ENCODE data around the gene WDR72.
"Not testable (repeated sequence)": the region's sequence is repeated elsewhere in the genome, so short reads cannot be mapped to it uniquely, and the experiment has no call there.

The WDR72 gene

GRCh38 chr15:53759411-53759931, at the start of gene WDR72:
Gene WDR72, minus strand, starts transcription at chr15:53759663. Its CDS starts 26,514 bp downstream, at chr15:53733149.
- DNase-seq (ENCODE audit: low spot score) = no peak

- DNase-seq (ENCODE audit: low spot score) = no peak
Observed at GRCh38 chr15:53808058-53808706, 48.7 kb upstream of the WDR72 start.

- no peak for DNase-seq (ENCODE audit: low spot score)
Observed at GRCh38 chr15:53807501-53807900, 48.0 kb upstream of the WDR72 start.

- DNase-seq (ENCODE audit: low spot score) = no peak
Observed at GRCh38 chr15:53802672-53803071, 43.2 kb upstream of the WDR72 start.

GRCh38 chr15:53791581-53791980, 32.1 kb upstream of the WDR72 start:
- DNase-seq (ENCODE audit: low spot score) = no peak

GRCh38 chr15:53789654-53790375, 30.4 kb upstream of the WDR72 start:
- no peak for DNase-seq (ENCODE audit: low spot score)

- DNase-seq (ENCODE audit: low spot score) = no peak
Observed at GRCh38 chr15:53786401-53786800, 26.9 kb upstream of the WDR72 start.

- DNase-seq (ENCODE audit: low spot score) = not testable (repeated sequence)
Observed at GRCh38 chr15:53785241-53785640, 25.8 kb upstream of the WDR72 start.

GRCh38 chr15:53762916-53763315, 3.5 kb upstream of the WDR72 start:
- DNase-seq (ENCODE audit: low spot score) = no peak

GRCh38 chr15:53758412-53758811, 1.1 kb downstream of the WDR72 start:
- no peak for DNase-seq (ENCODE audit: low spot score)

GRCh38 chr15:53757906-53758305, 1.6 kb downstream of the WDR72 start:
- DNase-seq (ENCODE audit: low spot score) = no peak

- no peak for DNase-seq (ENCODE audit: low spot score)
Observed at GRCh38 chr15:53753813-53754212, 5.7 kb downstream of the WDR72 start.

GRCh38 chr15:53752406-53752805, 7.1 kb downstream of the WDR72 start:
- no peak for DNase-seq (ENCODE audit: low spot score)

- no peak for DNase-seq (ENCODE audit: low spot score)
Observed at GRCh38 chr15:53747501-53748068, 11.9 kb downstream of the WDR72 start.

- DNase-seq (ENCODE audit: low spot score) = no peak
Observed at GRCh38 chr15:53746101-53746500, 13.4 kb downstream of the WDR72 start.

GRCh38 chr15:53739651-53740050, 19.8 kb downstream of the WDR72 start:
- no peak for DNase-seq (ENCODE audit: low spot score)

GRCh38 chr15:53739187-53739586, 20.3 kb downstream of the WDR72 start:
- no peak for DNase-seq (ENCODE audit: low spot score)

- DNase-seq (ENCODE audit: low spot score) = no peak
Observed at GRCh38 chr15:53721334-53722087, 38.0 kb downstream of the WDR72 start.

GRCh38 chr15:53716909-53717876, 42.3 kb downstream of the WDR72 start:
- no peak for DNase-seq (ENCODE audit: low spot score)

- no peak for DNase-seq (ENCODE audit: low spot score)
Observed at GRCh38 chr15:53713218-53713617, 46.2 kb downstream of the WDR72 start.

- no peak for DNase-seq (ENCODE audit: low spot score)
Observed at GRCh38 chr15:53710906-53711305, 48.6 kb downstream of the WDR72 start.

All from hematopoietic multipotent progenitor cell treated with erythropoietin and hydrocortisone succinate and interleukin-3 and kit ligand, for 17 days (in vitro differentiated cells).